MM.1S (cell line): ENCODE data around the gene SRRM2.

Source experiments
- DNase-seq: peaks from one replicate; pipeline ENCODE4 v3.0.0-alpha.2; 2015
- H2AFZ ChIP-seq: fragments of 300-600 bp; sonication (generic); 2 replicates; pipeline ENCODE4 v1.6.0; 2016; ENCODE audit warnings: antibody characterized with exemption, low read length
- H3F3A ChIP-seq: fragments of 300-600 bp; sonication (generic); 2 replicates; pipeline ENCODE4 v1.6.1; 2016; ENCODE audit warnings: mild to moderate bottlenecking, antibody characterized with exemption, low read length, moderate library complexity, mixed read lengths; ENCODE audit not compliant: insufficient read depth
- H3K27ac ChIP-seq: fragments of 300-600 bp; sonication (generic); 2 replicates; pipeline ENCODE4 v1.5.1; 2016; ENCODE audit warnings: mild to moderate bottlenecking, low read length
- H3K27me3 ChIP-seq: fragments of 300-600 bp; sonication (generic); replicated peaks from 2 replicates; pipeline ENCODE4 v1.6.0; 2016; ENCODE audit warnings: low read length; ENCODE audit not compliant: insufficient read depth
- H3K36me3 ChIP-seq: fragments of 300-600 bp; sonication (generic); replicated peaks from 2 replicates; pipeline ENCODE4 v1.6.1; 2016; ENCODE audit warnings: mild to moderate bottlenecking, low read length, mixed read lengths; ENCODE audit not compliant: insufficient read depth
- H3K4me1 ChIP-seq: fragments of 300-600 bp; sonication (generic); 2 replicates; pipeline ENCODE4 v1.6.1; 2016; ENCODE audit warnings: low read length, mixed read lengths
- H3K4me2 ChIP-seq: fragments of 300-600 bp; sonication (generic); 2 replicates; pipeline ENCODE4 v1.6.0; 2016; ENCODE audit warnings: low read depth, low read length
- H3K4me3 ChIP-seq: fragments of 300-600 bp; sonication (generic); 2 replicates; pipeline ENCODE4 v1.5.1; 2016; ENCODE audit warnings: low read length, mixed read lengths
- H3K79me2 ChIP-seq: fragments of 300-600 bp; sonication (generic); 2 replicates; pipeline ENCODE4 v1.6.1; 2016; ENCODE audit warnings: mixed run types, low read length, mixed read lengths
- H3K9ac ChIP-seq: fragments of 300-600 bp; sonication (generic); 2 replicates; pipeline ENCODE4 v1.6.1; 2016; ENCODE audit warnings: low read length, mixed read lengths
- H3K9me2 ChIP-seq: fragments of 300-600 bp; sonication (generic); replicated peaks from 2 replicates; pipeline ENCODE4 v1.6.1; 2016; ENCODE audit warnings: mild to moderate bottlenecking, low read length, mixed read lengths; ENCODE audit not compliant: insufficient read depth
- H3K9me3 ChIP-seq: fragments of 300-600 bp; sonication (generic); replicated peaks from 2 replicates; pipeline ENCODE4 v1.6.1; 2016; ENCODE audit warnings: mild to moderate bottlenecking, low read length, mixed read lengths; ENCODE audit not compliant: insufficient read depth
- H4K20me1 ChIP-seq: fragments of 300-600 bp; sonication (generic); 2 replicates; pipeline ENCODE4 v1.6.1; 2016; ENCODE audit warnings: mild to moderate bottlenecking, low read length, moderate library complexity, mixed read lengths; ENCODE audit not compliant: insufficient read depth
- CTCF ChIP-seq: fragments of 300-600 bp; sonication (generic); IDR thresholded peaks from 2 replicates; pipeline ENCODE4 v1.5.1; 2016; ENCODE audit warnings: antibody characterized with exemption, low read length, mixed read lengths
- EZH2 ChIP-seq: fragments of 300-600 bp; sonication (generic); optimal IDR thresholded peaks from 2 replicates; pipeline ENCODE3; 2017; ENCODE audit warnings: low read depth, mild to moderate bottlenecking, antibody characterized with exemption, low read length, mixed read lengths
- EZH2phosphoT487 ChIP-seq: fragments of 300-600 bp; sonication (generic); IDR thresholded peaks from 2 replicates; pipeline ENCODE4 v1.6.1; 2018; ENCODE audit warnings: antibody characterized with exemption, low read length

The SRRM2 gene

GRCh38 chr16:2704983-2705275 is 47.5 kb upstream of the SRRM2 start:
- TF ChIP-seq EZH2 (no peak), CTCF (no peak), EZH2phosphoT487 (no peak)
- Histone ChIP-seq H3K4me1 (no peaks in the 10 kb centered on the region), H3K9me3 (no peaks in the 10 kb centered on the region), H3K9ac (no peak overlapping the region), H3K4me3 (no peak overlapping the region), H2AFZ (no peak overlapping the region), H3K79me2 (0 out of 2 replicates have a peak, but pooled peaks cover 3% of the 10 kb centered on the region), H3K4me2 (no peak overlapping the region), H4K20me1 (no peaks in the 10 kb centered on the region), H3F3A (no peaks in the 10 kb centered on the region), H3K9me2 (no peaks in the 10 kb centered on the region), H3K36me3 (no peaks in the 10 kb centered on the region; the same call in 1 of the 2 replicates), H3K27ac (no peak overlapping the region), H3K27me3 (no peaks in the 10 kb centered on the region)
- no peak for DNase-seq

- H3K4me2 ChIP-seq: no peak overlapping the region
- no peaks in the 10 kb centered on the region for H3F3A ChIP-seq
- H3K9me3 ChIP-seq: no peaks in the 10 kb centered on the region
- H3K9me2 ChIP-seq: no peaks in the 10 kb centered on the region
- DNase-seq: no peak
- TF ChIP-seq EZH2phosphoT487 (no peak), EZH2 (no peak), CTCF (no peak)
- no peak overlapping the region for H3K9ac ChIP-seq
- 0 out of 2 replicates have a peak, but pooled peaks cover 3% of the 10 kb centered on the region for H3K79me2 ChIP-seq
- no peak overlapping the region for H3K4me3 ChIP-seq
- H3K36me3 ChIP-seq: no peaks in the 10 kb centered on the region; the same call in 1 of the 2 replicates
- H3K27ac ChIP-seq: no peak overlapping the region
- H2AFZ ChIP-seq: no peak overlapping the region
- no peaks in the 10 kb centered on the region for H4K20me1 ChIP-seq
- H3K4me1 ChIP-seq: no peaks in the 10 kb centered on the region
- H3K27me3 ChIP-seq: no peaks in the 10 kb centered on the region
Measured at GRCh38 chr16:2705351-2705750, 47.1 kb upstream of the SRRM2 start.

GRCh38 chr16:2706085-2706484 is 46.4 kb upstream of the SRRM2 start:
- no peaks in the 10 kb centered on the region for H3K4me1 ChIP-seq
- no peaks in the 10 kb centered on the region; the same call in 1 of the 2 replicates for H3K36me3 ChIP-seq
- no peak for TF ChIP-seq EZH2phosphoT487
- no peak for TF ChIP-seq EZH2
- no peak for TF ChIP-seq CTCF
- H4K20me1 ChIP-seq: no peaks in the 10 kb centered on the region
- no peak overlapping the region for H3K9ac ChIP-seq
- H3K27ac ChIP-seq: no peak overlapping the region
- no peaks in the 10 kb centered on the region for H3K9me3 ChIP-seq
- H3K27me3 ChIP-seq: no peaks in the 10 kb centered on the region
- DNase-seq: no peak
- 0 out of 2 replicates have a peak, but pooled peaks cover 3% of the 10 kb centered on the region for H3K79me2 ChIP-seq
- H3F3A ChIP-seq: no peaks in the 10 kb centered on the region
- no peak overlapping the region for H3K4me2 ChIP-seq
- H2AFZ ChIP-seq: no peak overlapping the region
- no peak overlapping the region for H3K4me3 ChIP-seq
- H3K9me2 ChIP-seq: no peaks in the 10 kb centered on the region
